ENCODE measurements around the gene NBPF11.
"Not testable (repeated sequence)": the region's sequence is repeated elsewhere in the genome, so short reads cannot be mapped to it uniquely, and the experiment has no call there.

Gene NBPF11

GRCh38 chr1:148150014-148150413 lies 2.1 kb downstream of the NBPF11 start:
- DNase-seq = not testable (repeated sequence)

- not testable (repeated sequence) for DNase-seq
These were observed 2.8 kb downstream of the NBPF11 start for GRCh38 chr1:148149050-148149815.

GRCh38 chr1:148147052-148147838 lies 4.8 kb downstream of the NBPF11 start:
- not testable (repeated sequence) for DNase-seq

- DNase-seq = not testable (repeated sequence)
These were observed 5.7 kb downstream of the NBPF11 start for GRCh38 chr1:148146191-148146997.

GRCh38 chr1:148143223-148143622 lies 8.9 kb downstream of the NBPF11 start:
- not testable (repeated sequence) for DNase-seq

GRCh38 chr1:148141936-148142335 lies 10.1 kb downstream of the NBPF11 start:
- DNase-seq = not testable (repeated sequence)

- not testable (repeated sequence) for DNase-seq
These were observed 13.5 kb downstream of the NBPF11 start for GRCh38 chr1:148138606-148139005.

GRCh38 chr1:148122341-148122740 lies 29.7 kb downstream of the NBPF11 start:
- not testable (repeated sequence) for DNase-seq

GRCh38 chr1:148120395-148120794 lies 31.7 kb downstream of the NBPF11 start:
- not testable (repeated sequence) for DNase-seq

GRCh38 chr1:148095732-148096131 lies 56.3 kb downstream of the NBPF11 start:
- not testable (repeated sequence) for DNase-seq

- not testable (repeated sequence) for DNase-seq
These were observed 65.9 kb downstream of the NBPF11 start for GRCh38 chr1:148086196-148086595.

- DNase-seq = not testable (repeated sequence)
These were observed 70.9 kb downstream of the NBPF11 start for GRCh38 chr1:148081205-148081604.

GRCh38 chr1:148078632-148079519 lies 73.2 kb downstream of the NBPF11 start:
- not testable (repeated sequence) for DNase-seq

- DNase-seq = not testable (repeated sequence)
These were observed 74.0 kb downstream of the NBPF11 start for GRCh38 chr1:148078090-148078489.

GRCh38 chr1:148077458-148077857 lies 74.6 kb downstream of the NBPF11 start:
- not testable (repeated sequence) for DNase-seq

- DNase-seq = not testable (repeated sequence)
These were observed 78.7 kb downstream of the NBPF11 start for GRCh38 chr1:148073392-148073791.

- not testable (repeated sequence) for DNase-seq
These were observed 83.5 kb downstream of the NBPF11 start for GRCh38 chr1:148068606-148069005.

GRCh38 chr1:148068201-148068600 lies 83.9 kb downstream of the NBPF11 start:
- DNase-seq = not testable (repeated sequence)

GRCh38 chr1:148060294-148060701 lies 91.8 kb downstream of the NBPF11 start:
- DNase-seq = not testable (repeated sequence)

GRCh38 chr1:148057384-148057783 lies 94.7 kb downstream of the NBPF11 start:
- DNase-seq = not testable (repeated sequence)
